GM21723 (cell line): ENCODE data around the gene NES.
A peak's percentile ranks its signal among the peaks of the same experiment; 100 is the strongest.

Experiments used
- ATAC-seq: cut with Tn5 transposase; IDR thresholded peaks from one replicate; pipeline ENCODE4 v1.9.1; 2021; ENCODE audit warnings: mild to moderate bottlenecking, moderate library complexity; ENCODE audit not compliant: unreplicated experiment

The NES gene

DNA sequence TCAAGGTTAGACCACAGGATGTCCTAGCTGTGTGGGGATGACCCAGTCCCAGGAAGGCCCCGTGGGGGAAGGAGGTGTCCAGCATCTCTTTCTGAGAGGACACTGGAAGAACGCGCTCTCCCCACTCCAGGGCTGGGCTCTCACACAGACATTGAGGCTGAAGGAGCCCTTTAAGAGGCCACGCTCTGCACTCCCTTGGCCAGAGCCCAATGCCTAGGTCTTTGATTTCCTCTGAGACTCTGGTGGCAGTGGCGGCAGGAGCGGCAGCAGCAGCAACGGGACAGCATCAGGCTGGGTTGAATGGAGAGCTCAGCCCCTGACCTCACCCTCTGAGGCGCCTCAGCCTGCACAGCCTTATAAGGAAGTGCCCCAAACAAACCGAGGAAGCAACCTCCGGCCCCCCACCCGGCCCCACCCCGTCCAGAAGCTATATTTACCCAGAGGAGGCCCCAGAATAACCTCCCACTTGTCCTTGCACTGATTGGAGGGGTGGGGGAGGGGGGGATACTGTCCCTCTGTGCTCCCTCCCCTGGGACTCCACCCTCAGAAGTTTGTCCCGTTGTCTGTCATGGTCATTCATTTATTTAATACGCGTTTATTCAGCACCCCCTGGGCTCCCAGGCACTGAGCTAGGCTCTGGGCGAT lies 12.3 kb downstream of the NES start:
- no peak for ATAC-seq

DNA sequence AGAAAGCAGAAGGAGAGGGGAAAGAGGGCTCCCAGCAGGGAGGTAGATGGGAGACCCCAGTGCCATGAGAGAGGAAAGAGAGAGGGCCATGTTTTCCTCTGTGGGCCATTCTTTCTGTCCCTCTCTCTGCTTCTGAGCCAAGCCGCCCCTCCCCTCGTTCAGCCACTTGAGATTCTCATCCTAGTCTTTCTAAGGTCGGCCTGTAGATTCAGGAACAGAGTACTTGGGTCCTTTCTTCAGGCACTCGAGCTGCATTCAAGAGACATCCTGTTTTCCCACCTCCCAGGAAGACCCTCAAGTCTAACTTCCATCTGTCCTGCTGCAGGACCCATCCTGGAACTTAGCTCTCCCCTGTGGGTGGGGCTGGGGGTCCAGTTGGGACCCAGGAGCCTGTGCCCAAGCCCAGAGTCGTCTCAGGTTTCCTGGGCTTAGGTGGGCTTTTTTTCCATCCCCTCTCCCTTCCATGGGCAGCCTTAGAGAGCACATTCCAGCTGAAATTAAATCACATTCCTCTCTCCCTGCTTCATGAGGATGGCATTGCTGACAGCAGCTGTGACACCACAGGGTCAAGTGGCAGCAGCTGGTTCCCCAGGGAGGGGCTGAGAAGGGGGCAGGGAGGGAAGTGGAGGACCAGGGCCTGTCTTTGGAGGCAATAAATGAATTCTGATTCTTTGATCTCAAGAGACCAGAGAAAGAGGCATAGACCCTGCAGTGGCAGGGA lies 13.0 kb downstream of the NES start:
- no peak for ATAC-seq

DNA sequence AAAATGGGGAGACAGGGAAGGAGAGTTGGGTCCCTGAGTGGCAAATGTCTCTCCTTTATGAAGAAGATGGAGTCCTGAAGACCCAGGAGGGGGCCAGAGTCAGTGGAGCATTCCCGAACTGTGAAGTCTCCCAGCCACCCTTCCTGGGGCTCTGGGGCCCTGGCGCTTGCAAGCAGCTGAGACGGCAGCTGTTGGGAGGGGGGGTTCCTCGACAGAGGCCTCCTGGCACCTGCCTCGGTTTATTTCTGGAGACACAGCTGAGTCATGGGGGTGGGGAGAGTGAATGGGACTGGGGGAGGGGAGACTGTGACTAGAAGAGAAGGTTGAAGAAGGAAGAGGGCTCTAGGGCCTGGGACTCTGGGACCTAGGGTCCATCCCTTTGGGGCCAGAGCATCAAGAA lies 14.0 kb downstream of the NES start:
- no peak for ATAC-seq

DNA sequence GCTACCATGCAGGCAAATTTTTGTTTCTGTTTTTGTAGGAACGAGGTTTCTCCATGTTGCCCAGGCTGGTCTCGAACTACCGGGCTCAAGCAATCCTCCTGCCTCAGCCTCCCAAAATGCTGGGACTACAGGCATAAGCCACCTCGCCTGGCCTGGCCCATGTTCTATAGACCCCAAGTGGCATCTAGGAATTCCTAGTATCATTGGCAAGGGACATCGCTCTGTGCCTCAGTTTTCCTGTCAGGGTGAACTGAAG lies 14.5 kb downstream of the NES start:
- no peak for ATAC-seq

DNA sequence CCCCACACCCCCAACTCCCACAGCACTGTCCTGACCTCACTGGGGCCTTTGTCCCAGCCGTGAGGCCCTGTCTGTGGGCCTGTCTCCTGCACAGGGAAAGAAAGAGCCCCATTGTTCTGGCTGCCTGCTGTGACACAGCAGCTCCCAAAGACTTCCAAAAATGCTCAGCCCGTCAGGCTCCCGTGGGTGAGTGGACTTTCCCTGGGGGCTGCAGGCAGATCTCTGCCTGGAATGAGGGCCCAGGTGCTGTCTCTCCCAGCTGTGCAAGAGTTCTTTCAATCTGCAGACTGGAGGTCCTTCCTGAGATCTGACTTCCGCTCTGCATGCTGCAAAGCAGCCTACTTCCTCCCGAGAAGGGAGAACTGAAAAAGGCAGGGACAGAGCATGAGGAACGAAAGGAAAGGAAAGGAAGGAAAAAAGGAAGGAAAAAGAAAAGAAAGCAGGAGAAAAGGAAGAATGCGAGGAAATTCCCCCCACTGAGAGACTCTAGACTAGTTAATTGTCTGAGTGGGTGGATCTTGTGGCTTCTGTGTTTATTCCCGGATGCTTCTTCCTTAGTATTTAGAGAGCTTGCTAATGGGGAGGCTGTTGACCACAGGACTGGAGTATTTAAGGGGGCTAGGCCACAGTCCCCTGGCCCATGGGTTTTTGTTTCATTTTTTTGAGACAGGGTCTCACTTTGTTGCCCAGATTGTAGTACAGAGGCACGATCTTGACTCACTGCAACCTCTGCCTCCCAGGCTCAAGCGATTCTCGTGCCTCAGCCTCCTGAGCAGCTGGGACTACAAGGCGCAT lies 15.0 kb downstream of the NES start:
- ATAC-seq: no peak

DNA sequence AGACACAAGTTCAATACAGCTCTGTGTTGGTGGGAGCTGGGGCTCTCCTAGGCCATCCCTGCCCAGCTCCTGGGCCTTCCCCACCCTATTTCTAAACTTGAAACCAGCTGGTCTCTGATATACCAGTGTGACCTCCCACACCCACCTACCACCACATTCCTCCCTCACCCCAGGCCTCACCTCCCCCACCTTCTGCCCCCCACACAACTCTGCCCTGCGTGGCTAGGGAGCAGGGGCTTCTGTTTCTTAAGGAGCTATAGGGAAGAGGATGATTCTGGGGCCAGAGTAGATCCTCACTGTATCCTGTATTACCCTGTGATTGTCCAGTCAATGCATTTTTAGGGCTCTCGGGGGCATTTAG lies 16.5 kb downstream of the NES start:
- ATAC-seq: peak; percentile 12

DNA sequence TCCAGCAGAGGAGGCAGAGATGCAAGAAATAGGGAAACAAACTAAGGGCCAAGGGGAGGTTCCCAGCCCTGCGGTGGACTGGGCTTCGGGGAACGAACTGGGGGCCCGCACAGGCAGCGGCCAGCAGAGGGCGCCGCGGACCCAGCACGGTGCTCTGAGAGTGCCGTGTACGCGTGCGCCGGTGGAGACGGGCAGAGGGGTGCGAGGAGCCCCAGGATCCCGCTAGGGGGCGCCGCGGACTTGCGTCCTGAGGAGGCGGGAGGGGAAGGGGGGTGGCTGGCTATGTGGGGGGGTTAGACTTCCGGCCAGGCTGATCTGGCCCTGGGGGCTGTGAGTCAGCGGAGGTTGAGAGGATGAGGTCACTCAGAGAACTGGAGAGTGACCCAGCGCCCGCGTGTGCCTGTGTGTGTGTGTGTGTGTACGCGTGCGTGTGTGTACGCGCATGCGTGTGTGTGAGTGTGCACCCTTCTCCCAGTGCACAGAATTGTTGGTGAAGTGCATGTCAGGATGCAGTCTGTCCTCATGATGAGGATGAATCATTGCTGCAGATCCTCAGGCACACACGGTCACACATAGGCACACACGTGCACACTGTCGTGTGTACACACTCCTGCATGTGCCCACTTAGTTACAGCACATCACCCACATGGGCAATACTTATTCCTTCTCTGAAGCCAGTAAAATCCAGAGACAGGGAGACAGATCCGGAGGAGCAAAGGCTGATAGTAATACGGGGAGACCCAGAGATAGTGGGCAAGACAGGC lies 17.0 kb downstream of the NES start:
- peak; percentile 55 for ATAC-seq

DNA sequence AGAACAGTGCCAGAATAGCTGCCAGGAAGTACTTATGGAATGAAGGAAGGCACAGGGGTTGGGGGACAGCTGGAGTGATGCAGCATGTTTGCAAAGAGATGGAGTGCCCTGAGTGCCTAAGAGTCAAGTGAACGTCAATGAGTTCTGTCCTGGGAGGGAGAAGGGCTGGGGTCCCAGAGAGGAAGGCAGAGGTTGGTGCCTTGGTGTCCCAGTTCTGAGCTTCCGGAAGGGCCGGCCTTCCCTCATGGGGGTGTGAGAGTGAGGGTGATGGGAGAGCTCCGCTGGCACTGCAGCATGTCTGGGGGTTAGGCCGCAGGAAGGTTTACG lies 17.6 kb downstream of the NES start:
- ATAC-seq: no peak

DNA sequence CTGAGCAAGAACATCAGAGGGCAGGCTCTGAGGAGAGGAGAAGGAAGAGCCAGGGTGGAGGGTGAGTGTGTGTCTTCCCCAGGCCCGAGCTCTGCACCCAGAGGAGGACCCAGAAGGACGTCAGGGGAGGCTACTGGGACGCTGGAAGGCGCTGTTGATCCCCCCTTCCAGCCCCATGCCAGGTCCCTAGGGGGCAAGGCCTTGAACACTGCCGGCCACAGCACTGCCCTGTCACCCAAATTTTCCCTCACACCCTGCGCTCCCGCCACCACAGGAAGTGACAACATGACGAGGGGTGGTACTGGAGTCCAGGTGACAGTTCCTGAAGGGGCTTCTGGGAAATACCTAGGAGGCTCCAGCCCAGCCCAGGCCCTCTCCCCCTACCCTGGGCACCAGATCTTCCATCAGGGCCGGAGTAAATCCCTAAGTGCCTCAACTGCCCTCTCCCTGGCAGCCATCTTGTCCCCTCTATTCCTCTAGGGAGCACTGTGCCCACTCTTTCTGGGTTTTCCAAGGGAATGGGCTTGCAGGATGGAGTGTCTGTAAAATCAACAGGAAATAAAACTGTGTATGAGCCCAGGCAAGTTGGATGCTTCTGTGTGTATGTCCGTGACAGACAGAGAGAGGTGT lies 18.1 kb downstream of the NES start:
- no peak for ATAC-seq

DNA sequence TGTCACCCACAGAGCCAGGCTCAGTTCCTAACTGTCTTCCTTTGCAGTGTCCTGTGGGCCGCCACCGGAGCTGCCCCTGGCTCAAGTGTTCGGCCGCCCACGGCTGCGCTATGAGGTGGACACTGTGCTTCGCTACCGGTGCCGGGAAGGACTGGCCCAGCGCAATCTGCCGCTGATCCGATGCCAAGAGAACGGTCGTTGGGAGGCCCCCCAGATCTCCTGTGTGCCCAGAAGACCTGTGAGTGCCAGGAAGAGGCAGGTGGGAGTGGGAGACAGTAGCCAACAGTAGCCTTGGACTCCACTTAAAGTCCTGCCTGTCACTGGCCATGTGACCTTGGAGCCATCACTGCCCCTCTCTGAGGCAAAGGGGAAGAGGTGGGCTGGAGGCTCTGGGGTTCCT lies 18.7 kb downstream of the NES start:
- ATAC-seq: no peak

DNA sequence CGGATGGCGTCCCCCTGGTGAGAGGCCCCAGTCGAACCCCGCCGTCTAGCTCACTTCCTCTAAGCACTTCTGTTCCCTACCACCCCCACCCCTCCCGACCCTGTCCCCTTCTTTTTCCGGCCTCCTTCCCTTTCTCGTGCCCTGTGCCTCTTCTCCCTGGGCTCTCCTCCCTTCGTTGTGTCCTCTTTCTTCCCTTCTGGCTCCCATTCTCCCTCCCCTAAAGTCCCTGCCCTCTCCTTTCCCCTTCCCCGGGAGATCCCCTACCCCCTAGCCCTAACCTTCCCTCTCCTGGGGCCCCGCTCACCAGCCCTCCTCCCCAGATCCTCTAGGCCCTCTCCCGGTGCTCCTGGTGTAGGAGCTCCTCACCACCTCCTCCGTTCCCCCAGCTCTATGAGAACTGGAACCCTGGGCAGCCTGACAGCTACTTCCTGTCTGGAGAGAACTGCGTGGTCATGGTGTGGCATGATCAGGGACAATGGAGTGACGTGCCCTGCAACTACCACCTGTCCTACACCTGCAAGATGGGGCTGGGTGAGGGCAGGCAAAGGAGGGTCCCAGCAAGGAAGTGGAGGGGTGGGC lies 19.4 kb downstream of the NES start:
- ATAC-seq: no peak

DNA sequence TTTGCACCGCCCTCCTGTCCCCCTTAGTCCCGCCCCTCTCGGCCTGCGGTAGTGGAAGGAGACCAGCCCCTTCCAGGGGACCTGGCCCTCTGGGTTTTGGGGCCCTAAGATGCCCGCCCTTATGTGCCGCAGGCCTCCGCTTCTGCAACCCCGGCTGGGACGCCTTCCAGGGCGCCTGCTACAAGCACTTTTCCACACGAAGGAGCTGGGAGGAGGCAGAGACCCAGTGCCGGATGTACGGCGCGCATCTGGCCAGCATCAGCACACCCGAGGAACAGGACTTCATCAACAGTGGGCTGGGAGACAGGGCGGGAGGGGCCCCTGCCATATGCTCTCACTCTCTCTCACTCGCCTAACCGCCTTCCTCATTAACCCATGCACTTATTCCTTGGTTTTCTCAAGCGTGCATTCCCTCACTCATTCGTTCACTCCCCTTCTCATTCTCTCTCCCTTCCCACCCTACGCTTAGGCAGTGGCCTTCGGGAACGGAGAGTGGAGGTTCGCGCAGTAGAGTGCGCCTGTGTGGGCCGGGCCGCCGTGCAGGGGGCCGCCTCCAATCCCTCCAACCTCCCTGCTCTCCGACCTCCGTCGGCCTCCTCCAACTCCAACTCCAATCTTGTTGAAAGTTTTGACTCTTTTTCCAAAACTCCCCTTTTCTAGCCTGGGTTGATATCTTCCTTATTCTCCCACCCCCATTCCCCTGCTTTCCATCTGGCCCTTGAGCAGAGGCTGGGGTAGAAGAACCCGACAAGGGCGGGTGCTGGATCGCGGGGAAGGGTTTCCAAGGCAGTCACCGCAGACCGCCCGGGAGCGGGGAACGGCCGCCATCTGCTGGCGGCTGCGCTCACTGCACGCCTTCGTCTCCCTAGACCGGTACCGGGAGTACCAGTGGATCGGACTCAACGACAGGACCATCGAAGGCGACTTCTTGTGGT lies 20.1 kb downstream of the NES start:
- no peak for ATAC-seq

DNA sequence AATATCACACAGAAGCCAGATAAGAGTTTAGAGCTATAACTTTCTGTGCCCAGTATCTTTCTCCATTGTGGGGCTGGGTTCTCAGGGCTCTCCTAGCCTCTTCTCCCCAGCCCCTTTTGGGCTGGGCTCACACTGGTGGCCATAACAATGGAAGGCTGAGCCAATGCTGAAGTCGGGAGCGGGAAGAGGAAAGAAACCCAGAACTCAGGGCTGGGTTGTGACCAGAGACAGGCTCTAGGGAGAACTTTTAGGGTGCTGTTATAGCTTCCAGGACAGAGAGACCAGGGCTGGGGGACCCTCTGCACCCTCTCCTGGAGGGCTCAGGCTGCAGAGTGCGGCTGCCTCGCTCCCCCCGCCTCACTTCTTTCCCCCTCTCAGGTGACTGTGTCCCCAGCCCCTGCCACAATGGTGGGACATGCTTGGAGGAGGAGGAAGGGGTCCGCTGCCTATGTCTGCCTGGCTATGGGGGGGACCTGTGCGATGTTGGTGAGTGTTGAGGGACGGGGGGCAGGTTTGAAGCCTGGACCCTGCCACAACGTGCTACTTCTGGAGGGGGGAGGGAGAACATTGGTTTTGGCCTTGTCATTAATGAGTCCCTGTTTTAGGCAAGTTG lies 21.2 kb downstream of the NES start:
- no peak for ATAC-seq

DNA sequence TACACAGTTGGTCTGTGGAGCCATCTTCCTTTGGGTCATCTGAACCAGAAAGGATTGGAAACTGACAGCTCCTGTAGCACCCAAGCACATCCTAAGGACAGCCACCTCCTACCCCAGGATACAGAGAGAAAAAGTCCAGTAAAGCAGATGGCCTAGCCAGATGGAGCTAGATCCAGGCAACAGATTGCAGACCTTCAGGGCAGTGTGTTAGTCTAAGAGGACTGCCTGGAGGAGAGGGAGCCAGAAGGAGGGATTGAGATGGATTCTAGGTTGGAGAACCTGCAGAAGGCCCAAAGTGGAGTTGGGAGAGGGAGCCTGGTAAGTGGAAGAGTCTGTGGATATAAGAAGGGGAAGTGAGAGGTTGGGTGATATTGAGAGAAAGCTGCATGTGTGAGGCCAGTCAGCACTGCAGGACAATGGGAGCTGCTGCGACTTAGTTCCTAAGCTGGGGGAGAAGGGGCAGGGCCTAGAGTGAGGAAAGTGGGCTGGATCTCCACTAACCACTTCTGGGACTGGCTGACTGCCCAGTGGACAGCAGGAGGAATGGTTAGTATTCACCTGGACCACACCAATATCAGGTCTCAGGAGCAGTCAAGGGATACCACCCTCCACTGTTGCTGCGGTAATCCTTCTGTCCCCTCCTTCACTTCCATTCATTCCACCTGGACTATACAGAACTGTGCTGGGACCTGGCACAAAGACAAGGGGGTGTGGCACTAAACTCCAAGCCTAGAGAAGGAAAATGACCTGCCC lies 21.9 kb downstream of the NES start:
- no peak for ATAC-seq

DNA sequence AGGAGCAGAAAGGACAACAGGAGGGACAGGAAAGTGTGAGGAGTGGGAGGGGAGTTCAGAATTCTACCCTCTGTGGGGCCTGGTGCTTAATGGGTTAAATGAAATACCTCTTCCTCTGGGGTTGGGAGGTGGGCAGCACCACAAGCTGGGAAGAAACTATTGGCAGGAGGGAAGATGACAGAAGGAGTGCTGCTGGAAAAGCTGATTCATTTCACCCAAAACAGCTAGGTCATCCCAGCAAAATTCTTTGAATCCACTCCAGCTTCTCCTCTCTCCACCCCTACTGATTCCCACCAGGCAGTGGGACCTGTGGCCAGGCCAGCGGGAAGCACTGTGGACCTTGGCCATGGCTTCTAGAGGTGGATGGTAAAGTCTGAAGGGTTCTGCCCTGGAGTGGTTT lies 22.5 kb downstream of the NES start:
- ATAC-seq: no peak

DNA sequence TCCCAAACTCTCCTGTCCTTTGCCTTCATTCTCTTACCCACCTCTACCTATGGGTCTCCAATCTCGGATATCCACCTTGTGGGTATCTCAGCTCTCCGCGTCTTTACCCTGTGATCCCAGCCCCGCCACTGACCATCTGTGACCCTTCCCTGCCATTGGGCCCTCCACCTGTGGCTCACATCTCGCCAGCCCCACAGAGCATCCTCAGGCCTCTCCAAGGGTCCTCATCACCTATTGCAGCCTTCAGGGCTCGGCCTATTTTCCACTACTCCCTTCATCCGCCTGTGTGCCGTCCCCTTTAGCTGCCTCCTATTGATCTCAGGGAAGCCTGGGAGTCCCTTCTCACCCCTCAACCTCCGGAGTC lies 24.2 kb downstream of the NES start:
- no peak for ATAC-seq

DNA sequence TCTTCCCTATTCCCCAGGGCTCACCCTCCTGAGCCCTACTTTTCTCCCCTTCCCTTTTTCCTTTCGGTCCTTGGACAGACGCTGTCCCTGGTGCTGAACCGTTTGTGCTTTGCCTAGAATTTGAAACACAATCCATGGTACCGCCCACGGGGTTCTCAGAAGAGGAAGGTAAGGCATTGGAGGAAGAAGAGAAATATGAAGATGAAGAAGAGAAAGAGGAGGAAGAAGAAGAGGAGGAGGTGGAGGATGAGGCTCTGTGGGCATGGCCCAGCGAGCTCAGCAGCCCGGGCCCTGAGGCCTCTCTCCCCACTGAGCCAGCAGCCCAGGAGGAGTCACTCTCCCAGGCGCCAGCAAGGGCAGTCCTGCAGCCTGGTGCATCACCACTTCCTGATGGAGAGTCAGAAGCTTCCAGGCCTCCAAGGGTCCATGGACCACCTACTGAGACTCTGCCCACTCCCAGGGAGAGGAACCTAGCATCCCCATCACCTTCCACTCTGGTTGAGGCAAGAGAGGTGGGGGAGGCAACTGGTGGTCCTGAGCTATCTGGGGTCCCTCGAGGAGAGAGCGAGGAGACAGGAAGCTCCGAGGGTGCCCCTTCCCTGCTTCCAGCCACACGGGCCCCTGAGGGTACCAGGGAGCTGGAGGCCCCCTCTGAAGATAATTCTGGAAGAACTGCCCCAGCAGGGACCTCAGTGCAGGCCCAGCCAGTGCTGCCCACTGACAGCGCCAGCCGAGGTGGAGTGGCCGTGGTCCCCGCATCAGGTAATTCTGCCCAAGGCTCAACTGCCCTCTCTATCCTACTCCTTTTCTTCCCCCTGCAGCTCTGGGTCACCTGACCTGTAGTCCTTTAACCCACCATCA lies 24.8 kb downstream of the NES start:
- ATAC-seq: no peak

DNA sequence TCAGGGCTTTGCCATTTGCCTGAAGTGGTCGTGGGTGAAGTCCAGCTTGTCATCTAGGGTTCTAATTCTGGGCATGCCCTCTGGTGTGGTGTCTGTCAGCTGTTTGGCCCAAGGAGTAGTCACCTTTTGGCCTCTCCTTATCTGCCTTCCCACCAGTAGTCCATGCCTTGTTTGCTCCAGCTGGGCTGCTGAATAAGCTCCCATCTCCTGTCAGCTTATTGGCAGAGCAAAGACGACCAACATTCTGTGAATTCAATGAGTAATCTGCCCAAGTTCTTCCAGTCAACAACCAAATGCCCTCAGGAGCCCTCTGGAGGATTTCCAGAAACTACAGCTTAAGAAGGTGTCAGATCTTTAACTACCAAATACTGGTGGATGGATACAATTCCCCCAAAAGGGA lies 28.3 kb downstream of the NES start:
- no peak for ATAC-seq
